HepG2 (cell line): ENCODE measurements around the gene C1QL4. TPM values are rescaled to one million over a fixed set of nuclear protein-coding genes. Genes with fewer than 3 reads are reported as not detected.

Experiments used
- CAMTA2 ChIP-seq: sonication (generic); formaldehyde crosslinking; IDR thresholded peaks from 2 replicates; pipeline ENCODE4 v1.4.0; 2020; ENCODE audit warnings: mild to moderate bottlenecking, missing genetic modification reagents, borderline replicate concordance
- HNRNPL ChIP-seq: fragments of 200-400 bp; formaldehyde crosslinking; IDR thresholded peaks from 2 replicates; pipeline ENCODE4 v1.6.1; 2017; ENCODE audit warnings: mild to moderate bottlenecking, low read depth, low read length
- NFE2L2 ChIP-seq: fragments of 150-350 bp; IDR thresholded peaks from 2 replicates; pipeline ENCODE4 v1.6.1; 2014; ENCODE audit warnings: low read length
- NFKB2 ChIP-seq: sonication (generic); formaldehyde crosslinking; IDR thresholded peaks from 2 replicates; pipeline ENCODE4 v1.4.0; 2020; ENCODE audit warnings: missing genetic modification reagents, borderline replicate concordance
- NR2F2 ChIP-seq: IDR thresholded peaks from 2 replicates; pipeline ENCODE4 v1.6.1; 2012; ENCODE audit warnings: low read depth, inconsistent platforms, borderline replicate concordance
- PTBP1 ChIP-seq: fragments of 200-400 bp; formaldehyde crosslinking; IDR thresholded peaks from 2 replicates; pipeline ENCODE4 v1.6.1; 2018; ENCODE audit warnings: low read length, low read depth; ENCODE audit not compliant: poor library complexity, severe bottlenecking
- ZSCAN21 ChIP-seq: sonication (generic); formaldehyde crosslinking; IDR thresholded peaks from 2 replicates; pipeline ENCODE4 v1.8.0; 2022; ENCODE audit warnings: mild to moderate bottlenecking, missing genetic modification reagents, moderate library complexity, borderline replicate concordance
- polyA plus RNA-seq, 8 experiments: library from polyadenylated mRNA; depleted of rRNA in 3 of 8; stranded (reverse) in 7 of 8; unstranded in 1 of 8; fragments of >200 nt; fragmentation: Illumina TruSeq in 4 of 8; extraction: Trizol in 4 of 8; gene quantifications; 2 replicates each; pipeline versions ENCODE4 v1.2.1 to v1.2.3, GENCODE V29; 2011 to 2016; ENCODE audit warnings: low read depth in 4 of 8, missing spikeins in 1 of 8, mixed read lengths in 1 of 8; ENCODE audit not compliant: insufficient read depth in 1 of 8
- total RNA-seq, 5 experiments: library from RNA; depleted of rRNA; stranded (reverse); fragments of >200 nt; fragmentation: Illumina TruSeq; extraction: Trizol; gene quantifications; 2 replicates each; pipeline ENCODE4 v1.2.3, GENCODE V29; 2016; ENCODE audit warnings: low read depth in 1 of 5
- TF ChIP-seq, protein P1 (sequence below): sonication (generic); formaldehyde crosslinking; IDR thresholded peaks from 2 replicates; pipeline ENCODE4 v1.4.0; 2020; ENCODE audit warnings: missing genetic modification reagents, mild to moderate bottlenecking, borderline replicate concordance
- TF ChIP-seq, protein P2 (sequence below): sonication (generic); formaldehyde crosslinking; IDR thresholded peaks from 2 replicates; pipeline ENCODE4; 2020; ENCODE audit warnings: missing genetic modification reagents, mild to moderate bottlenecking, borderline replicate concordance
- TF ChIP-seq, protein P3 (sequence below): sonication (generic); formaldehyde crosslinking; IDR thresholded peaks from 2 replicates; pipeline ENCODE4 v1.8.1; 2023; ENCODE audit warnings: mild to moderate bottlenecking, missing genetic modification reagents
- TF ChIP-seq, protein P4 (sequence below): sonication (generic); formaldehyde crosslinking; IDR thresholded peaks from 2 replicates; pipeline ENCODE4 v1.5.0; 2020; ENCODE audit warnings: mild to moderate bottlenecking, missing genetic modification reagents

The C1QL4 gene
- total and polyA plus RNA-seq, 2 of the 13 experiments (the other 11 are each of a cell fraction or from before 2014, with no cell fraction given), result 0.03 TPM; not detected in 1

DNA sequence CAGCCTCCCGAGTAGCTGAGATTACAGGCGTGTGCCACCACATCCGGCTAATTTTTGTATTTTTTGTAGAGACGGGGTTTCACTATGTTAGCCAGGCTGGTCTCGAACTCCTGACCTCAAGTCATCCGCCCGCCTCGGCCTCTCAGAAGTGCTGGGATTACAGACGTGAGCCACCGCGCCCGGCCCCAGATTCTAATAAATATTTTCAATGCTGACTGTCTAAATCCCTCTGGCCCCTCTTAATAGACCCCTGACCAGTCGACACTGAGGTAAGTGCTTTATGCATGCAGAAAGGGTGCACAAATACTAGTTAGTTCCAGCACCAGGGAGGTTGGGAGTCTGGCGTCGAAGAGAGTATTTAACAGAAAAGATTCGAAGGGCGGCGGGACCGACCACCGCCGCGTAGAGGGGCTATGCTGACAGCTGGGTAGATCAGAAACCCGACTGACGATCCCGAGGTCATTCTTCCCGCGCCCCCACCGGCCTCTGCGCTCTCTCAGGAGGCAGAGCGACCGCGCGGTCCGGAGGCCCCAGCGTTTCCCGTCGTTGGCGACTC, 29.2 kb upstream of the C1QL4 start (continued):
- TF ChIP-seq, protein P1, sequence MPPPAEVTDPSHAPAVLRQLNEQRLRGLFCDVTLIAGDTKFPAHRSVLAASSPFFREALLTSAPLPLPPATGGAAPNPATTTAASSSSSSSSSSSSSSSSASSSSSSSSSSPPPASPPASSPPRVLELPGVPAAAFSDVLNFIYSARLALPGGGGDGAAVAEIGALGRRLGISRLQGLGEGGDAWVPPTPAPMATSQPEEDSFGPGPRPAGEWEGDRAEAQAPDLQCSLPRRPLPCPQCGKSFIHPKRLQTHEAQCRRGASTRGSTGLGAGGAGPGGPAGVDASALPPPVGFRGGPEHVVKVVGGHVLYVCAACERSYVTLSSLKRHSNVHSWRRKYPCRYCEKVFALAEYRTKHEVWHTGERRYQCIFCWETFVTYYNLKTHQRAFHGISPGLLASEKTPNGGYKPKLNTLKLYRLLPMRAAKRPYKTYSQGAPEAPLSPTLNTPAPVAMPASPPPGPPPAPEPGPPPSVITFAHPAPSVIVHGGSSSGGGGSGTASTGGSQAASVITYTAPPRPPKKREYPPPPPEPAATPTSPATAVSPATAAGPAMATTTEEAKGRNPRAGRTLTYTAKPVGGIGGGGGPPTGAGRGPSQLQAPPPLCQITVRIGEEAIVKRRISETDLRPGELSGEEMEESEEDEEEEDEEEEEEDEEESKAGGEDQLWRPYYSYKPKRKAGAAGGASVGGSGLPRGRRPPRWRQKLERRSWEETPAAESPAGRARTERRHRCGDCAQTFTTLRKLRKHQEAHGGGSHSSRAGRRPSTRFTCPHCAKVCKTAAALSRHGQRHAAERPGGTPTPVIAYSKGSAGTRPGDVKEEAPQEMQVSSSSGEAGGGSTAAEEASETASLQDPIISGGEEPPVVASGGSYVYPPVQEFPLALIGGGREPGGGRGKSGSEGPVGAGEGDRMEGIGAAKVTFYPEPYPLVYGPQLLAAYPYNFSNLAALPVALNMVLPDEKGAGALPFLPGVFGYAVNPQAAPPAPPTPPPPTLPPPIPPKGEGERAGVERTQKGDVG (CRISPR knock-in tag), result peak; percentile 58; the same call in 1 of the 2 replicates
- TF ChIP-seq HNRNPL, result peak; percentile 57; the same call in 1 of the 2 replicates
- TF ChIP-seq, protein P2, sequence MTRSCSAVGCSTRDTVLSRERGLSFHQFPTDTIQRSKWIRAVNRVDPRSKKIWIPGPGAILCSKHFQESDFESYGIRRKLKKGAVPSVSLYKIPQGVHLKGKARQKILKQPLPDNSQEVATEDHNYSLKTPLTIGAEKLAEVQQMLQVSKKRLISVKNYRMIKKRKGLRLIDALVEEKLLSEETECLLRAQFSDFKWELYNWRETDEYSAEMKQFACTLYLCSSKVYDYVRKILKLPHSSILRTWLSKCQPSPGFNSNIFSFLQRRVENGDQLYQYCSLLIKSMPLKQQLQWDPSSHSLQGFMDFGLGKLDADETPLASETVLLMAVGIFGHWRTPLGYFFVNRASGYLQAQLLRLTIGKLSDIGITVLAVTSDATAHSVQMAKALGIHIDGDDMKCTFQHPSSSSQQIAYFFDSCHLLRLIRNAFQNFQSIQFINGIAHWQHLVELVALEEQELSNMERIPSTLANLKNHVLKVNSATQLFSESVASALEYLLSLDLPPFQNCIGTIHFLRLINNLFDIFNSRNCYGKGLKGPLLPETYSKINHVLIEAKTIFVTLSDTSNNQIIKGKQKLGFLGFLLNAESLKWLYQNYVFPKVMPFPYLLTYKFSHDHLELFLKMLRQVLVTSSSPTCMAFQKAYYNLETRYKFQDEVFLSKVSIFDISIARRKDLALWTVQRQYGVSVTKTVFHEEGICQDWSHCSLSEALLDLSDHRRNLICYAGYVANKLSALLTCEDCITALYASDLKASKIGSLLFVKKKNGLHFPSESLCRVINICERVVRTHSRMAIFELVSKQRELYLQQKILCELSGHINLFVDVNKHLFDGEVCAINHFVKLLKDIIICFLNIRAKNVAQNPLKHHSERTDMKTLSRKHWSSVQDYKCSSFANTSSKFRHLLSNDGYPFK (CRISPR knock-in tag), result 0 out of 2 replicates have a peak, but pooled peaks have one; percentile 35
- no peak for TF ChIP-seq CAMTA2 (CRISPR knock-in tag)
- peak; percentile 43 for TF ChIP-seq PTBP1
- 0 out of 2 replicates have a peak, but pooled peaks have one; percentile 6 for TF ChIP-seq NFKB2
- TF ChIP-seq NFE2L2, result no peak
- TF ChIP-seq, protein P3, sequence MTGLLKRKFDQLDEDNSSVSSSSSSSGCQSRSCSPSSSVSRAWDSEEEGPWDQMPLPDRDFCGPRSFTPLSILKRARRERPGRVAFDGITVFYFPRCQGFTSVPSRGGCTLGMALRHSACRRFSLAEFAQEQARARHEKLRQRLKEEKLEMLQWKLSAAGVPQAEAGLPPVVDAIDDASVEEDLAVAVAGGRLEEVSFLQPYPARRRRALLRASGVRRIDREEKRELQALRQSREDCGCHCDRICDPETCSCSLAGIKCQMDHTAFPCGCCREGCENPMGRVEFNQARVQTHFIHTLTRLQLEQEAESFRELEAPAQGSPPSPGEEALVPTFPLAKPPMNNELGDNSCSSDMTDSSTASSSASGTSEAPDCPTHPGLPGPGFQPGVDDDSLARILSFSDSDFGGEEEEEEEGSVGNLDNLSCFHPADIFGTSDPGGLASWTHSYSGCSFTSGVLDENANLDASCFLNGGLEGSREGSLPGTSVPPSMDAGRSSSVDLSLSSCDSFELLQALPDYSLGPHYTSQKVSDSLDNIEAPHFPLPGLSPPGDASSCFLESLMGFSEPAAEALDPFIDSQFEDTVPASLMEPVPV, result 0 out of 2 replicates have a peak, but pooled peaks have one; percentile 11
- TF ChIP-seq, protein P4, sequence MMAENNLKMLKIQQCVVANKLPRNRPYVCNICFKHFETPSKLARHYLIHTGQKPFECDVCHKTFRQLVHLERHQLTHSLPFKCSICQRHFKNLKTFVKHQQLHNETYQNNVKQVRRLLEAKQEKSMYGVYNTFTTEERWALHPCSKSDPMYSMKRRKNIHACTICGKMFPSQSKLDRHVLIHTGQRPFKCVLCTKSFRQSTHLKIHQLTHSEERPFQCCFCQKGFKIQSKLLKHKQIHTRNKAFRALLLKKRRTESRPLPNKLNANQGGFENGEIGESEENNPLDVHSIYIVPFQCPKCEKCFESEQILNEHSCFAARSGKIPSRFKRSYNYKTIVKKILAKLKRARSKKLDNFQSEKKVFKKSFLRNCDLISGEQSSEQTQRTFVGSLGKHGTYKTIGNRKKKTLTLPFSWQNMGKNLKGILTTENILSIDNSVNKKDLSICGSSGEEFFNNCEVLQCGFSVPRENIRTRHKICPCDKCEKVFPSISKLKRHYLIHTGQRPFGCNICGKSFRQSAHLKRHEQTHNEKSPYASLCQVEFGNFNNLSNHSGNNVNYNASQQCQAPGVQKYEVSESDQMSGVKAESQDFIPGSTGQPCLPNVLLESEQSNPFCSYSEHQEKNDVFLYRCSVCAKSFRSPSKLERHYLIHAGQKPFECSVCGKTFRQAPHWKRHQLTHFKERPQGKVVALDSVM, result peak; percentile 78; the same call in 1 of the 2 replicates
- peak; percentile 13; the same call in 1 of the 2 replicates for TF ChIP-seq NR2F2
- TF ChIP-seq ZSCAN21, result no peak
